MV-4-11 (cell line): ENCODE measurements around the gene MYO1G.
A peak's percentile ranks its signal among the peaks of the same experiment; 100 is the strongest.

Source experiments
- DNase-seq: peaks from one replicate; lab custom pipeline; 2025; lab: John Stamatoyannopoulos, UW

MYO1G gene

GRCh38 chr7:44966731-44967538, 11.9 kb downstream of the MYO1G start:
- DNase-seq: no peak

GRCh38 chr7:44965937-44966730, 12.7 kb downstream of the MYO1G start:
- no peak for DNase-seq

- no peak for DNase-seq
Measured at GRCh38 chr7:44965441-44965903, 13.3 kb downstream of the MYO1G start.

- no peak for DNase-seq
Measured at GRCh38 chr7:44964831-44965440, 13.9 kb downstream of the MYO1G start.

- no peak for DNase-seq
Measured at GRCh38 chr7:44964384-44964830, 14.4 kb downstream of the MYO1G start.

GRCh38 chr7:44963364-44964290, 15.2 kb downstream of the MYO1G start:
- no peak for DNase-seq

- DNase-seq: no peak
Measured at GRCh38 chr7:44962483-44963251, 16.1 kb downstream of the MYO1G start.

GRCh38 chr7:44961844-44962482, 16.9 kb downstream of the MYO1G start:
- peak; percentile 23 for DNase-seq

- DNase-seq: no peak
Measured at GRCh38 chr7:44960011-44960580, 18.7 kb downstream of the MYO1G start.

- peak; percentile 53 for DNase-seq
Measured at GRCh38 chr7:44959433-44959951, 19.3 kb downstream of the MYO1G start.

GRCh38 chr7:44958645-44959344, 20.0 kb downstream of the MYO1G start:
- DNase-seq: peak; percentile 53

GRCh38 chr7:44956157-44956766, 22.6 kb downstream of the MYO1G start:
- no peak for DNase-seq

GRCh38 chr7:44955733-44956132, 23.1 kb downstream of the MYO1G start:
- no peak for DNase-seq

GRCh38 chr7:44953156-44953555, 25.7 kb downstream of the MYO1G start:
- no peak for DNase-seq

GRCh38 chr7:44949303-44949702, 29.5 kb downstream of the MYO1G start:
- no peak for DNase-seq

GRCh38 chr7:44945479-44945878, 33.3 kb downstream of the MYO1G start:
- no peak for DNase-seq

GRCh38 chr7:44944821-44945220, 34.0 kb downstream of the MYO1G start:
- DNase-seq: no peak

GRCh38 chr7:44943631-44944030, 35.2 kb downstream of the MYO1G start:
- DNase-seq: no peak

- no peak for DNase-seq
Measured at GRCh38 chr7:44937426-44937825, 41.4 kb downstream of the MYO1G start.
